ENCODE measurements around the gene TAF5L. TPM values are rescaled to one million over a fixed set of nuclear protein-coding genes. Genes with fewer than 3 reads are reported as not detected.
"Not testable (repeated sequence)": the region's sequence is repeated elsewhere in the genome, so short reads cannot be mapped to it uniquely, and the experiment has no call there.

The TAF5L gene
- total RNA-seq, 1 donor from 2014 or later: 18.6 TPM

DNA sequence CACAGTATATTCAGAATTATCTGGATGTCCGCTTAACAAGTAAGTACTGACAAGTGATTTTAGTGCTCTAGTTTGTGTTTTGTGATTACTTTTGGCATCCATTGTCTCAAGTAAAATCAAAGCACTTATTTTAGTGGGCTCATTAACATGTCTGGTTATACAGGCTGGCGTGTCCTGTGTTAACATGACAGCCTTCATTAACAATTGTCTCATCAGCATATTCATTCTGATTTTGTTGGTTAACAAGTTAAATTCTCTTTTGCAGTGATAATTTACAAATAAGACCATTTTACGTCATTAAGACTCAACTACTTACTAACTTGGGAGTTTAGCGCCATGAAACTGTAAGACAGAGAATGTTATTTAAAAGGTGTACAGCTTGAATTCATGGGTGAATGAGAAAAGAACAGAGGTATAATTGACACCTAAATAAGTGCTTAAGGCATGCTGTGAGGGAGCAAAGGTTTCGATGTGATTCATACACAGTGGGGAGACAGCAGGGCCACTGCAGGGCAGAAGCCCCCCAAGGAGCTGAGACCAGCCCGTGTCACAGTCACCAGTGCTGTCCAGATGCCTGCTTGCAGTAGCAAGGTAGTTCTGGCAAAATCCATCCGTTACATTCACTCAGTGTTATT is 22.4 kb downstream of the TAF5L start:
- no peak for DNase-seq

DNA sequence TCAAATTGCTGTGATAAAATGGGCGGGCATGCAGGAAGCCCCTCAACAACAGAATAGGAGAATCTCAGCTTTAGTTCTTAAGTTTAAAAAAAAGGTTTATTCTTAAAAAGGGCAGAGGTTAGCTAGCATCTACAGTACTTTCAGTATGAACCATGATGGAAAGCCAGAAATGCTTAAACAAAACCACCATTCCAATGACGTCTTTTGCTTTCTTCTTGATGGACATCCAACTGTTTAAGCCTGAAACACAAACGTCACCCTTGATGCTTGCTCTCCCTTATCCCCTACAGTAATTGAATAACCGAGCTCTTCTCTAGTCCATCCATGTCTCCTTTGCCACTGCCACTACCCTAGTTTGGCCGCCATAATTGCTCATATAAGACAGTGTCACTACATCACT is 25.7 kb downstream of the TAF5L start:
- DNase-seq: no peak

DNA sequence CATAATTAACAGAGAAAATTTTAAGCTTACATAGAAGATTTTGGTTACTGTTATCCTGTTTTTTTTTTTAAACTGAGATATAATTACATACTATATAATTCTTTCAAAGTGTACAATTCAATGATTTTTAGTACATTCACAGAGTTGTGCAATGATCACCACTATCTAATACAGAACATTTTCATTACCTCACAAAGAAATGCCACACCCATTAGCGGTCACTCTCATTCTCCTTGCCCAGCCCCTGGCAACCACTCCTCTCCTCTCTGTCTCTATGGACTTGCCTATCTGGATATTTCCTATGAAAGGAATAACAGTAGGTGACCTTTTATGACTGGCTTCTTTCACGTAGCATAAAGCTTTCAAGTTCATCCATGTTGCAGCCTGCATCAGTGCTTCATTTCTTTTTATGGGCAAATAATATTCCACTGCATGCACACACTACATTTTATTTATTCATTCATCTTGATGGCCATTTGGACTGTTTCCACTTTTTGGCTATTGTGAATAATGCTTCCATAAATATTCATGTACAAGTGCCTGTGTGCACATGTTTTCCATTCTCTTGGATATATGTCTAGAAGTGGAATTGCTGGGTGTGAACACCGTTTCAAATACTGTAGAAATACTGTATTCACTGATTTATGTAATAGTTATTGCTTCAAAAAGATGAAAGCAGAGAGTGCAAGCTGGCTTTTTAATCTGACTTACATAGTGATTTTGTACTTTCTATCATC is 26.5 kb downstream of the TAF5L start:
- DNase-seq: no peak

GRCh38 chr1:229597877-229598276 is 28.0 kb downstream of the TAF5L start:
- DNase-seq: no peak

DNA sequence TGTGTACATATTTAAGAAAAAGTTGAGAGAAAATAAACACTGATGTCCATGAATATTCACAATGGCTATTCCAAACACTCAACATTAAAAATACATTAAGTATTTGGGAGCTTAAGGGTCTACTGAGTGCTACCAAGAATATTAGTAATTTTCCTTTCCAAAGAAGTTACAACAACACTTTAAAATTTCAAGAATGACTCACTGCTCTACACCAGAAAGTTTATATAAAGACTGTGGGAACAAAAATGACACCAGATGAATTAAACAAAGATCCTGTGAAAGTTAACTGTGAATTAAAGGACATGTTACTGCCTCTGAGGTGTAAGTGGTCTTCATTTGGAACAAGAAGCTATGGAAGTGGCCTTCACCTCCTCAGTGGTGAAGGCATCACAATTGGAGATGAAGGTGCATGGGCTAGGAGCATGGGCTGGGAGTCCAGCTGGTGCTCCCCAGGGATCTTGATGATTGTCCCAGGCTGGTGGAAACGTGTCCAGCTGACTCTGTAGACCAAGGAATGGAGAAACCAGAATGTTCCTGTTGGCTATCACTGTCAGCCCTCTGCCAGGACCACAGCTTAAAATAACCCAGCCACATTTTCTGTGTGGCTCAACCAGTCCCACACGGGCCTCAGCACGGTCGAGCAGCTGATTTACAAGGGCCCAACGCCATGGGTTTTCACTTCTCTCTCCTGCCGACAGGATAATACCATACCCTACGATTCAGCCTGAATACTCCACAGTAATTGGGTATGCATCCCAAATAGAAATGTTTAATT is 28.8 kb downstream of the TAF5L start:
- DNase-seq: peak; percentile 6

DNA sequence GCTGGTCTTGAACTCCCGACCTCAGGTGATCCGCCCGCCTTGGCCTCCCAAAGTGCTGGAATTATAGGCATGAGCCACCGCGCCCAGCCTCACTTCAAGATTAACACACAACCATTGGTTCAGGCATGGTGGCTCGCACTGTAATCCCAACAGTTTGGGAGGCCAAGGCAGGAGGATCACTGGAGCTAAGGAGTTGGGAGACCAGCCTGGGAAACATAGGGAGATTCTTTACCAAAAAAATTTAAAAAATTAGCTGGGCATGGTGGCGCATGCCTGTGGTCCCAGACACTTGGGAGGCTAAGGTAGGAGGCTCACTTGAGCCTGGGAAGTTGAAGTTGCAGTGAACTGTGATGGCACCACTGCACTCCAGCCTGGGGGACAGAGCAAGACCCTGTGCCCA is 30.0 kb downstream of the TAF5L start:
- not testable (repeated sequence) for DNase-seq

GRCh38 chr1:229594227-229595008 is 31.5 kb downstream of the TAF5L start:
- DNase-seq: no peak

- DNase-seq: no peak
Measured at GRCh38 chr1:229593800-229594199, 32.1 kb downstream of the TAF5L start.

DNA sequence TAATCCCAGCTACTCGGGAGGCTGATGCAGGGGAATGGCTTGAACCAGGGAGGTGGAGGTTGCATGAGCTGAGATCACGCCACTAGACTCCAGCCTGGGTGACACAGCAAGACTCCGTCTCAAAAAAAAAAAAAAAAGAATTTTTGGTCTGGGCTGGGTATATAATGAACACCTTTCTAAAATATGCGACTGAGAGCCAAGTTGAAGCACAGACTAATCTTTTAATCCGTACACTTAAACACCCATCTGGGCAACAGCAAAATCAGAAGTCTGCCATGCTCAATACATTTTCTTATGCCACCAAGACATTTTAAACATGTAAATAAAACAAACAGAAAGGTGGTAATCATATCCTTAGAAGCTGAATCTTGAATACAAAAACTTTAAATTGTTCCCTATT is 35.8 kb downstream of the TAF5L start:
- no peak for DNase-seq

- DNase-seq: no peak
Measured at GRCh38 chr1:229585338-229585737, 40.6 kb downstream of the TAF5L start.

GRCh38 chr1:229582715-229583114 is 43.2 kb downstream of the TAF5L start:
- DNase-seq: no peak

DNA sequence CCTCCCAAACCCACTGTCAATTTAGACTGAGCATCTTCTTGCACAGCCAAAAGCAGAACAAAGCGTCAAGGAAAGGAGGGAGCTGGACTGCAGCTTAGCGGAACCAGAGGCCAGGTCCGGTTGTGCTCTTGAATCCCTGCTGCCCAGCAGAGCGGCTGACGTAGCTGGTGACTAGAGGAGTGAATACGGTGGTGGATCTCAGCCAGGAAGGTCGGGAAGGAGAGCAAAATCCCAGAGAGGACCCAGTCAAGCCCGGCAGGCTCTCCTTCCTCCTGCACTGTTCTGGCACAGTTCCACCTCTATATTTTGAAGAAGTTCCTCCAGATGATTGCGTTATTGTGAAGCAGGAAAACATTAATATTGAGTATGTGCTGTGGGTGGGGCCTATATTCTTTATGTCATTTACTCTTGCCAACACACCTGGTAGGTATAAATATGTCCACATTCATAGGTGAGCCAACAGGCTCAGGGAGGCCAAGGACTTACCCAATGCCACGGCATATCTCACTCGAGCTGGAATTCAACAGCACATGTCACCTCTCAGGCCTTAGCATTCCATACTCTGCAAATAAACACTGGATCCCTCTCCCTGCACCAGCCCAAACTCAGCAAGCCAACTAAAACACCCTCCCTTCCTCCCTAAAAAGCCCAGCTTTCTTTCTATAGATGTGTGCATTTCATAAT is 43.8 kb downstream of the TAF5L start:
- DNase-seq: peak; percentile 35

DNA sequence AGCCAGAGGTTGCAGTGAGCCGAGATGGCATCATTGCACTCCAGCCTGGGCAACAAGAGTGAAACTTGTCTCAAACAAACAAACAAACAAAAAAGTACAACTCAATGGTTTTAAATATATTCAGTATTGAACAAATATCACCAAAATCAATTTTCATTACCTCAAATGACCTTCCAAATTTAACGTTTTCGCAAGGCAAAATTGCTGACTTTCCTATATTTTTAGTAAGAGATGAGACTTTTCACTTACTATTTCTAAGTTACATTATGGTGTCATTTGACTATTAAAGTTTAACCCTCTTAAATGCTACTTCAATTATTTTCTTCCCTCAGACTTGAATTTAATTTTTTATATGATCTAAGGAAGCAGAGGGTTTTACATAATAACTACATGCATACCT is 44.4 kb downstream of the TAF5L start:
- DNase-seq: no peak

DNA sequence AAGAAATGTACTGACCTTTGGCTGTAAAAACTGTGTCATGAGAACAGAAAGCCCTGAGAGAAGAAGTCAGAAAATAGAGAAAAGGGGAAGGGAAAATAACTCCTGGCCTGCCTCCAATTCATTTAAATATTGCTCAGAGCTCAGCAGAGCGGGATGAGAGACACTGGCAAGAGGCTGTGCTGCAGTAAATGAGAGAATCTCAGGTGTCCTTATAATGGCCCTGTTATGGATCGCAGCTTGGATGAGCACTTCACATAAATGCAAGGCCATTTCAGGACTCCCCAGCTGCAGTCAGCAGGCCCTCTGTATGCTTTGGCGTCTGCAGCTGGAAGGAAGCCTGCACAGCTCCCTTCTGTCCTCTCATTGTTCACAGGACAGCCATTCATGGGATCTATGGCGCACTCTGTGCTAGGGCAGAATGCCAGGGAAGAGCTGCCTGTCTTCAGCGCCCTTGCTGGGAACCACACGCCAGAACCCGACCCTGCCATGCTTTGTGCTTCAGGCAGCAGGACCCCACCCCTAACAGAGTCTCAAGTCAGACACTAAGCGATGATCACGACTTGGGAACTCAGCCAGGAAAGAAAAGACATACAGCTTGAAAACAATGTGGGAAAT is 46.8 kb downstream of the TAF5L start:
- peak; percentile 84 for DNase-seq

DNA sequence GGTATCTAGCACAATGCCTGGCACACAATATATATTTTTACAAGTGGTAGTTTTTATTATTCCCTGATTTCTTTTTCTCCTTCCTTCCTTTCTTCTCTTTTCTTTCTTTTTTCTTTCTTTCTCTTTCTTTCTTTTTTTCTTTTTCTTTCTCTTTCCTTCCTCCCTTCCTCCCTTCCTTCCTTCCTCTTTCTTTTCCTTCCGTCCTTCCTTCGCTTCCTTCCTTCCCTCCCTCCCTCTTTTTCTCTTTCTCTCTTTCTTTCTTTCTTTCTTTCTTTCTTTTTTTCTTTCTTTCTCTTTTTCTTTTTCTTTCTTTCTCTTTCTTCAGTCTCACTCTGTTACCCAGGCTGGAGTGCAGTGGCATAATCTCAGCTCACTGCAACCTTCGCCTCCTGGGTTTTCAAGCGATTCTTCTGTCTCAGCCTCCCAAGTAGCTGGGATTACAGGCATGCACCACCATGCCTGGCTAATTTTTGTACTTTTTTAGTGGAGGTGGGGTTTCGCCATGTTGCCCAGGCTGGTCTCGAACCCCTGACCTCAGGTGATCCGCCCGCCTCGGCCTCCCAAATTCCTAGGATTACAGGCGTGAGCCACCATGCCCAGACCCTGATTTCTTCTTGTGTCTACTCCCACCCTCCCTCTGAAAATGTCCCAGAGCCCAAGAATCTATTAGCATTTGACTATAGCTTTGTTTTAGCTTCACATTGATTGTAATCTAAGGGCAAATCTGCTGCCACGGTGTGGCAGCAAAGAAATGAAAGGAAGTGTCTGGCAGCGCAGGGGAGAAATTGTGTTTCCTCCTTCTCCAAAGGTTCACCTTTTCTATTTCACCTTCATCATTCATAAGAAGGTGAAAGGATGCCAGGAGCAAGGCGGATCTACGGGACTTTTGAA is 47.5 kb downstream of the TAF5L start:
- DNase-seq: no peak

DNA sequence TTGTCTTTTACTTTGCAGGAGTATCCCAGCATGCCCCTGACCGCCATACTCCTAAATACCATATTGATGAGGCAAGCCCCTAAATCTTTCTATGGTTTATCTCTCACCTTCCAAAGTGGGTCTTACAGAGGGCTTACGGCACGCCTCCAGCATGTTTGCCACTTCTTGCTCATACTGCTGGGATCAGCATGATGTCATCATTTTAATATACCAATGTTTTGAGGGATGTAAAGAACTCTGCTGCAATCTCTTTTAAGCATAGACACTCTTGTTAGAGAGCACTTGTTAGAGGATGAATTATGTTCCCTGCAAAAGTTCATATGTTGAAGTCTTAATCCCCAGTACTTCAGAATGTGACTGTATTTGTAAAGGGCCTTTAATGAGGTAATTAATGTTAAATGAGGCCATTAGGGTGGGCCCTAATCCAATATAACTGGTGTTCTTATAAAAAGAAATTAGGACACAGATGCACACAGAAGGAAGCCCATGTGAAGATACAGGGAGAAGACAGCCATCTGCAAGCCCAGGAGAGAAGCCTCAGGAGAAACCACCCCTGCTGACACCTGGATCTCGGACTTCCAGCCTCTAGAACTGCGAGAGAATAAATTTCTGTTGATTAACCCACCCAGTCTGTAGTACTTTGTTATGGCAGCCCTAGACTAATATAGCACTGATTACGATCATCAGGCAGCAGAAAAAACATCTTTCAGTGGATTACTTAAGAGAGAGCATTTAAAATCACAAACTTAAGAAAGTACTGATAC is 51.1 kb downstream of the TAF5L start:
- DNase-seq: no peak

GRCh38 chr1:229572286-229572685 is 53.6 kb downstream of the TAF5L start:
- no peak for DNase-seq

DNA sequence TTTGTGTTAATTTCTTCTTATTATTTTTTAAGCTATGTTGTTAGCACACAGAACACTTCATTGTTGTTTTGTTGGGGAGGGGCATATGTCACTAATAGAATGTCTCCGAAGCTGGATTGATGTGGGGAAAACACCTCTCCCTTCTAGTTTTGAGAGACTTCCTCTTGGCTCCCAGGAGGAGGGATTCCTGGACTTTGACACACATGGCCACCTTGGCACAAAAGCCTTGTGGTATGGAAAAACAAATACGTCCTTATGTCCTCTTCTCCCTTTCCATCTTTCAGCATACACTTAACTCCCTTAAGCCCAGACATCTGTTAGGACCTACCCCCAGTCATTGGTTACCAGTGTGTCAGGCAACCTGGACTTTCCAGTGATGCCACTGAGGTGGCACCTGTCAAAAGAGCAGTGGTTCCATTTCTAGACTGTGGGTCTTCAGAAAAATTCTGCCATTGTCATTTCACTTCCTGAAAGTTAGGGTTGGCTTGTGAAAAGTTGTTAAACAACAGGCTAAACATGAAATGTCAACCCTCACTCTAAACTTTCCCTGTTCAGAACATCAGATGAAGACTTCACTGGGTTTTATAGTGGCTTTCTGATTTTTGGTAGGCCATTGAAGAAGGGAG is 54.9 kb downstream of the TAF5L start:
- DNase-seq: no peak

DNA sequence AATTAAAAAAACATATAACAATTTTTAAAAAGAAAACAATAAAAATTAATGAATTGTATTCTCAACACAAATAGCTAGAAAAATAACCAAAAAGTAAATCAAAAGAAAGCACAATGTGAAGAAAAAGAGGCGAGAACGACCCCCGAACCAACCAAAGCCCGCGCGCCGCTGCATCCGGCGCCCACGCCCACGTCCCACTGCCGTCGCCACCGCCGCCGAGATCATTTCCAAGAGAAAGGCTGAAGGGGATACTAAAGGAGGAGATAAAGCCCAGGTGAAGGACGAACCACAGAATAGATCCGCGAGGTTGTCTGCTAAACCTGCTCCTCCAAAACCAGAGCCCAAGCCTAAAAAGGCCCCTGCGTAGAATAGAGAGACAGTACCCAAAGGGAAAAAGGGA is 55.6 kb downstream of the TAF5L start:
- DNase-seq: no peak

All from tongue (tissue), 2 donors.